Activated effector memory CD4-positive, alpha-beta T cell treated with Interleukin-2 at 50 U/mL for 16 hours (primary cell): ENCODE results near the gene COL6A1.
"Not testable (repeated sequence)": the region's sequence is repeated elsewhere in the genome, so short reads cannot be mapped to it uniquely, and the experiment has no call there.

Source experiments
- DNase-seq: peaks from one replicate; pipeline ENCODE4 v3.0.0-alpha.2; 2020

Gene COL6A1

DNA sequence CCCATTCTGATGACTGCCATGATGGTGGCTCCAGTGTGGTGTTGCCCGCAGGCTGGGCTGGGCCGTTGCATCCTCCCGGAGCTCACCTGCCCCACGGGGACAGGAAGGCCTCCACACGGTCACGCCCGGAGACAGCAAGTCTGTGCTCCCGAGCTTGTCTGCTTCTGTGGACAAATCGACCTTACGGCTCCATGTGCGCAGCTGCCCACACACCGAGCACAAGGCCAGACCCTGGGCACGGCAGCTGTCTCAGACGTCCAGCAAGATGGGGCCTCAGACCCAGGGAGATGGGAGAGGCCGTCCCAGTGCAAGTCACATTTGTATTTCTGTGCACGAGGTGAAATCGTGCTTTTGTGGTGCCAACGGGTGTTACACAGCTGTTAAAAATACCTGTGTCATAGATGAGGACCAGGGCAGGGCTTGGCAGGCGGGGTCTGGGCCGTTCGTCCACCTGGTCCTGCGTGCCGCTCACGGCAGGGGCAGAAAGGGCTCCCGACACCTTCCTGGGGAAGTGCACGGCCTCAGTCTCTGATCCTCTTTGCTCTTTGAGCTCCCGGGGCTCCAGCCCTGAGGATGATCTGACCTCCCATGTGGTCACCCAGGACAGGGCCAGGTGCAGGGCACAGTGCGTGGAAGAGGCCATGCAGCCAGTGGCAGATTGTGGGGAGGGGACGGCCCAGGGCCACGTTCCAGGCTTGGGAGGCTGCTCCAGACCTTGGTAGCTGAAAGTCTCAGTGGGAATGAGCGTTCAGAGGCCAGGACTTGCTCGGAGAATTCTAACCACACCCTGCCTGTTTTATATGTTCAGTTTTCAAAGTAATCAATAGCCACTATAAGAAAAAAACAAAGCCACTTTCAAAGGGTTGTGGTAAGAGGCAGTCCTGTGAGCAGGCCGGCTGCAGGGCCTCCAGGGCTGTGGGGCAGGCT is 13.5 kb downstream of the COL6A1 start:
- no peak for DNase-seq

DNA sequence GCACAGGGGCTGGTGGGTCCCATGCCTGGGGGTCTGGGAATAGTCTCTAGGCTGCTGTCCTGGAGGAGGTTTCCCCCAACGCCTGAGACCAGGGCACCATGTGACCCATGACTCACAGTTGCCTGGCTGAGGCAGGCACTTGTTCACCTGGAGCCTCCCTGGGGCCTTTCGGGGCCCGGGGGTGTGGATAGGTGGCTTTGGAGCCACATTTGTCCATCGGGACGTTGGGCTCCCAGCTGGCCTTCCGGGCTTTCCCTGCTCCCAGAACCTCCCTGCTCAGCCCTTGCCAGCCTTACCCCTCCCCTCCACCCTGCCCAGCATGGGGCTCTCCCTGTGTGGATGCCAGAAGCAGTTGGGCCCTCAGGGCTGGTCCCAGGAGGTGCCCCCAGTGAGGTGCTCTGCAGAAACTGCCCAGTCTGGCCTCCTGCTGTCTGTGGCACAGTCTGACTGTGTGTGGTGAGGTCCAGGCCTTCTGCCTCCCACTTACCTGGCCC is 14.2 kb downstream of the COL6A1 start:
- DNase-seq: no peak

DNA sequence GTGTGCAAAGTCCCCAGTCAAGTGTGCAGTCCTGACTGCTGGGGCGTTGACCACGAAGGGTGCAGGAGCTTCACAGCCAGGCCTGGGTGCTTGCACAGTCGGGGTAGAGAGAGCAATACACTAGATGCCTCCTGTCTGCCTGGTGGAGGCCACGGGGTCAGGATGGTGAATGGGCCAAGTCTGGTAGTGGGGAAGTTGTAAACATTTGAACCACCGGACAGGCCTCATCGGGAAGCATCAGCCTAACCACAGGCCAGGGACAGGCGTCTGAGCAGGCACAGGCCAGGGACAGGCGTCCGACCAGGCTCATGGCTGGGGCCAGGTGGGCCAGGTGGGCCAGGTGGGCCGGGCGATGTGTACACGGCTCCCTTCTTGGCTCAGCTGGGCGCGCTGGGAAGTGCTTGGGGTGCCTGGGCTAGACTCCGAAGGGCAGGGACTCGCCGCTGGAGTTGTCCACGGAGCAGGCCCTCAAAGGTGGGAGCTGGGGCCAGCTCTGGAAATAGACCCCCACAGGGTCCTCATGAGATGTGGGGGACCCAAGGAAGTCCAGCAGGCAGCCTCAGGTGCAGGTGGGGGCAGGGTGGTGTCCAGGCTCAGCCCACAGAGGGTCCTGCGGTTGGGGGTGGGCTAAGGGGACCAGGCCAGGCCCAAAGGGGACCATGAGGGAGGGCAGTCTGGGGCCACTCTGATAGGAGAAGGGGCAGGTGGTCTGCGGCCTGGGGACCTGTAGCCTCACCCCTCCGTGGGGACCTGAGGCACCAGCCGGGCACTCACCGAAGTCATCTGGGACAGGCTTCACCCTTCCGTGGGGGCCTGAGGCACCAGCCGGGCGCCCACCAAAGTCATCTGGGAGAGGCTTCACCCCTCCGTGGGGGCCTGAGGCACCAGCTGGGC is 15.0 kb downstream of the COL6A1 start:
- DNase-seq: no peak

DNA sequence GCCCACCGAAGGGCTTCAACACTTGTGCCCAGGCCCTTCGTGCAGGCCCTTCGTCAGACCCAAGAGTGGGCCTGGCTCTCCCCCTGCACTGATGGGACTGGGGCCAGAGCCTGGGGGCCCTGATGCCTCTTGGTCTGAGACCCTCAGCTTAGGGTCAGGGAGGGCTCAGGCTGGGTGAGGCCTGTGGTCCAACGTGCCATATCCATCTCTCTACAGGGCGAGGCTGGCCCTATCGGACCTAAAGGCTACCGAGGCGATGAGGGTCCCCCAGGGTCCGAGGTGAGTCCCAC is 15.6 kb downstream of the COL6A1 start:
- no peak for DNase-seq

DNA sequence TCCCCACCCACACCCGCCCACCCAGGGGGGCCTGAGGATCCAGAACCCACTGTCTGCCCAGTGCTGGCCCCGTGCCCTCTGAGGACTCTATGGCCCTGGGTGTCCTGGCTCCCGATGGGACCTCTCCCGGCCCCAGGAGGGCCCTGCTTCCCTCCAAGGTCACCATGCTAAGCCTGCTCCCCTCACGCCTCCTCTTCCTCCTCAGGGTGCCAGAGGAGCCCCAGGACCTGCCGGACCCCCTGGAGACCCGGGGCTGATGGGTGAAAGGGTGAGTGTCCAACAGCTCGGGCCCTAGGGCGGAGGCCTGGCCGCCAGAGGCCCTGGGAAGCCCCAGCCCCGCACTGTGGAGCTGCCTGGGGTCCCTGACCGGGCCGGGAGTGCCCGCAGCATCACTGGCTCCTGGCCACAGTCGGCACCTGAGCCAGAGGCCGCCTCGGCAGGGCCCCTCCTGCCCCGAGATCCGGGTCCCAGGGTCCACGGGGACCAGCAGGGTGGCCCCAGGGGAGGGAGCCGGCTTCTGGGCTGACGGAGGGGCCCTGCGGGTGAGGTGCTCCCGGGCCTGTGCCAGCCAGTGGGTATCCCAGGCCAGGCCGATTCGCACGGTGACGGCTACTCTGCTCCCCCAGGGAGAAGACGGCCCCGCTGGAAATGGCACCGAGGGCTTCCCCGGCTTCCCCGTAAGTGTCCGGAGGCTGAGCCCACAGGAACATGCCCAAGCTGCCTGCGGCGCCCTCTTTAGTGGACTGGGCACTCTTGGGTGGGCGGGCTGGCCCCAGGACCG is 16.1 kb downstream of the COL6A1 start:
- DNase-seq: no peak

DNA sequence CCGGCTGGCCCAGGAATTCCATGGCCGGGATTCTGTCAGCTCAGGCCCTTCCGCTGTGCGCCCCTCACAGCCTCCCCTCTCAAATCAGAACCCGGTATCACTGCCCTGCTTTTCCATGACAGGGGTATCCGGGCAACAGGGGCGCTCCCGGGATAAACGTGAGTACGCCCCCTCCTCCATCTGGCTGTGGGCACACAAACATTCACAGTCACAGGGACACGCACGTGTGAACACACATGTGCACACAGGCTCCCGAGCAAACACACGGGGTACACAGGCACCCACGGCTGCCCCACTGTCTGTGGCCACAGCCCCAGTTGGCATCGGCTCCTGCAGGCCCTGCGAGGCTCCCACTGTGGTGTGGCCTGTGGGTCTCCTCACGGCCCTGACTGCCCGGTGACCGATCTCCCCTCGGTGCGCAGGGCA is 16.7 kb downstream of the COL6A1 start:
- DNase-seq: no peak

DNA sequence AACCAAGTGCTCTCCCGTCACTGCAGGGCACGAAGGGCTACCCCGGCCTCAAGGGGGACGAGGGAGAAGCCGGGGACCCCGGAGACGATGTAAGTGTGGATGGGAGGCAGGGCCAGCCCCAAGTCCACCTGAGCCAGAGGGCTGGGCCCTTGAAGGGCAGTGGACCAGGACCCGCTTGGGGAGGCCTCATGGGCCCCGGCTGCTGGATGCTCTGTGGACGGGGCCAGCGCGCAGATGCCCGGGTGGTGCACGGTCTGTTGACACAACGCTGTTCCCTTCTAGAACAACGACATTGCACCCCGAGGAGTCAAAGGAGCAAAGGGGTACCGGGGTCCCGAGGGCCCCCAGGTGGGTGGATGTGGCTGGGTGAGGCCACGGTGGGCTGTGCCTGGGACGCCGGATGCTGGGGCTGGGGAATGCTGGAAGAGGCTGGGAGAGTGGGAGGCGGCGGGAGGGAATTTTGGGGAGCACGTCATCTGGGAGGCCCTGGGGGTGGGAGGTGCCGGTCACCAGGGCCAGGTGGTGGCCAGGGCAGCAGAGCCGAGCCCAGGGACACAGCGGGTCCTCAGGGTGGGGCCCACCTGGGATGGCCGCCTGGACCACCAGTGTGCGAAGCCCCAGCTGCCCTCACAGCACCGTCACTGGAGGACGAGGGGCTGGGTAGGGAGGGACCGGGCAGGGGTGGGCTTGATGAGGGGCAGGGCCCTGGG is 17.5 kb downstream of the COL6A1 start:
- DNase-seq: no peak

DNA sequence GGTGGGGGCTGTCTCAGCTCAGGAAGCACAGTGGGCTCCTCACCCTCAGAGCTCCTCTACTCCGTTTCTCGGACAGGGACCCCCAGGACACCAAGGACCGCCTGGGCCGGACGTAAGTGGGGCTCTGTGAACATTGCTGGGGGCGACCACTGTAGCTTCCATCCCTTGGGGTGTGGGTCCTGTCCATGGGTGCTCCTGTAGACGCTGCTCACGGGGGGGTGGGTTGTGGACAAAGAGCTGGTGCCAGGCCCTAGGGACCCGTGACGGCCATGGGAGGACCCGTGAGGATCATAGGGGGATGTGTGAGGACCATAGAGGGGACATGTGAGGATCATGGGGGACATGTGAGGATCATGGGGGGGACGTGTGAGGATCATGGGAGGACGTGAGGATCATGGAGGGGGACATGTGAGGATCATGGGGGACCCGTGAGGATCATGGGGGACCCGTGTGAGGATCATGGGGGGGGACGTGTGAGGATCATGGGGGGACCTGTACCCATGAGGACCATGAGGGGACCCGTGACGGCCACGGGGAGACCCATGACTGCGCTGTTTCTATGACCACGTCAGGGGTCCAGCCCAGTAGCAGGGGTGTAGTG is 18.1 kb downstream of the COL6A1 start:
- DNase-seq: no peak

DNA sequence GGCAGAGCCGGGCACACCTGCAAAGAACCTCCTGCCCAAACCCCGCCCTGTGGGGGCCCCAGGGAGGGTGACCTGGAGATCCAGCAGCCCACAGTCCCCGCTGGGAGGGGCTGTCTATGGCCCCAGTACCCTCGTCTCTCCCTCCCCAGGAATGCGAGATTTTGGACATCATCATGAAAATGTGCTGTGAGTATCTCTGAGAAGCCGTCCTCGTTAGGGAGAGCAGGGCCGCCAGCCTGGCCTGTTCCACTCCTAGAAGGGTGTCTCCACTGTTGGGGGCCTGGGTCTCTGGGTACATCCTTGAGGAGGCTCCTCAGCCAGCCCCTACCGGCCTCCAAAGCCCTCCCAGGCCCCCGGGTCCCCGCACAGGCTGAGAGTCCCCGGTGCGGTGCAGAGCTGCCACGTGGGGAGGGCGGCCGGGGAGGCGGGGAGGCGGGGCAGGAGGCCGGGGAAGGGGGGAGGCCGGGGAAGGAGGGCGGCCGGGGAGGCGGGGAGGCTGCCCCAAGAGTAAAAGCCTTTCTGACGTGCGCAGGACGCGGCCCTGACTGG is 18.7 kb downstream of the COL6A1 start:
- DNase-seq: no peak

DNA sequence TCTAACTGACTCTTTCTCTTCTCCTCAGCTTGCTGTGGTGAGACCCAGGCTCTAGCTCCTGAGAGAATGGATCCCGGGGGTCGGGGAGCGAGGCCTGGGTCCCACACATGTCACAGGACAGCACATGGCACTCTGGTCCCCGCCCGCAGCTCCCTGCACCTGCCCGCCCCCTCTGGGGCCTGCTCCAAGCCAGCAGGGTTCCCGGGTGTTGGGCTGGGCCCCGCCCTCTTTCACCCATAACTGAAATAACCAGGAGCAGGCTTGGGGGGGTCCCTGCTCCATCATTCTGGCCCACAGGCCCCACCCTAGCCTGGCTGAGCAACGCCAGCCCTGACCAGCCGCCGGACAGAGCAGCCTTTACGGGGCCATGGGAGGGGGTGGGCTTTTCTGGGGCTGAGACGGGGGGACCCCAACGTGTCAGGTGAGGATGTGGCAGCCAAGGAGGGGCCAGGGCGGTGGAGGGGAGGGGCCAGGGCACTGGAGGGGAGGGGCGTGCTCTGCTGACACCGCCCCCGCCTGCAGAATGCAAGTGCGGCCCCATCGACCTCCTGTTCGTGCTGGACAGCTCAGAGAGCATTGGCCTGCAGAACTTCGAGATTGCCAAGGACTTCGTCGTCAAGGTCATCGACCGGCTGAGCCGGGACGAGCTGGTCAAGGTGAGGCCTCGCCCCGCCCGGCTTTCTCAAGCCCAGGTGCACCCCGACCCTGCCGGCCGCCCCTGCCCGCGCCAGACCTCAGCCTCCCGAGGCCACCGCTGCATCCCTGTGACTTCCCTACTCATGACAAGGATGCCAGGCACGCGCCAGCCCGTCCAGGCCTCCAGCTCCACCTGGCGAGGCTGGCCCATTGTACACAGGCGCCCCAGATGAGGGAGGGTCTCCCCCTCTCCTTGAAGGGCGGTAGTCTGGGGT is 19.4 kb downstream of the COL6A1 start:
- DNase-seq: no peak

DNA sequence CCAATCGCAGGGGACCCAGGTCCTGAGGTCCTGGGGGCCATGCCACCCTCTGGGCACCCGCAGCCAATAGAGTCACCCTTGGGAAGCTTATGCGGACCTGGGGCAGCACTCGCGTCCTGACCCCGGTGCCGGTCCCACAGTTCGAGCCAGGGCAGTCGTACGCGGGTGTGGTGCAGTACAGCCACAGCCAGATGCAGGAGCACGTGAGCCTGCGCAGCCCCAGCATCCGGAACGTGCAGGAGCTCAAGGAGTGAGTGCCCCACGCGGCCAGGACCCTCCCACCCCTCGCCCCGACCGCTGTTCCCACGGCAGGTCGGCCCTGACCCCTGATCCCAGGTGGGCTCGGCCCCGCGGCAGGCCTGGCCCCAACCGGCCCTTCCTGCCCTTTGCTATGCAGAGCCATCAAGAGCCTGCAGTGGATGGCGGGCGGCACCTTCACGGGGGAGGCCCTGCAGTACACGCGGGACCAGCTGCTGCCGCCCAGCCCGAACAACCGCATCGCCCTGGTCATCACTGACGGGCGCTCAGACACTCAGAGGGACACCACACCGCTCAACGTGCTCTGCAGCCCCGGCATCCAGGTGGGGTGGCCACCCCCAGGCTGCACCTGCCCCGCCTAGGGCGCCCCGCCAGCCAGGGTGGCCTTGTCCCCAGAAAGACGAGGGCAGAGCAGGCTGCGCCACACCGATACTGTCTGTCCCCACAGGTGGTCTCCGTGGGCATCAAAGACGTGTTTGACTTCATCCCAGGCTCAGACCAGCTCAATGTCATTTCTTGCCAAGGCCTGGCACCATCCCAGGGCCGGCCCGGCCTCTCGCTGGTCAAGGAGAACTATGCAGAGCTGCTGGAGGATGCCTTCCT is 20.5 kb downstream of the COL6A1 start:
- DNase-seq: no peak

DNA sequence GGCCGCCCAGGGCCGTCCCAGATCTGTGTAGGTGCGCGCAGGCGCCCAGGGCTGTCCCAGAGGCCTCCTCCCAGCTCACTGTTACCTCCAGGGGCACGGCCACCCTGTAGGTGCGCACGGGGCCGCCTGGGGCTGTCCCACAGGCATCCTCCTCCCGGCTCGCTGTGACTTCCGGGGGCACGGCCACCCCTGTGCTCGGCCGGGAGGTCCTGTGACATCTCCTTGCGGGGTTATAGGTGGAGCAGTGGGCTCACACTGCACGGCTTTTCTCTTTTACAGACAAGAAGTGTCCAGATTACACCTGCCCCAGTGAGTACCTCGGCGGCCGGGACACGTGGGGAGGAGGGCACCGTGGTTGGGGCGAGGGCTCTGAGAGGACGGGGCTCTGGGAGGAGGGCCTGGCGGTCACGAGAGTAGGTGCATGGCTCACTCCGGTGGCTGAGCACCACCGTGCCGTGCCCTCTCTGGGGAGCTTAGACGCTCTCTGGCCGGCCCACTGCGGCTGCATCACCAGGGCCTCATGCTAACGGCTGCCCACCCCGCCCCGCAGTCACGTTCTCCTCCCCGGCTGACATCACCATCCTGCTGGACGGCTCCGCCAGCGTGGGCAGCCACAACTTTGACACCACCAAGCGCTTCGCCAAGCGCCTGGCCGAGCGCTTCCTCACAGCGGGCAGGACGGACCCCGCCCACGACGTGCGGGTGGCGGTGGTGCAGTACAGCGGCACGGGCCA is 21.4 kb downstream of the COL6A1 start:
- DNase-seq: no peak

DNA sequence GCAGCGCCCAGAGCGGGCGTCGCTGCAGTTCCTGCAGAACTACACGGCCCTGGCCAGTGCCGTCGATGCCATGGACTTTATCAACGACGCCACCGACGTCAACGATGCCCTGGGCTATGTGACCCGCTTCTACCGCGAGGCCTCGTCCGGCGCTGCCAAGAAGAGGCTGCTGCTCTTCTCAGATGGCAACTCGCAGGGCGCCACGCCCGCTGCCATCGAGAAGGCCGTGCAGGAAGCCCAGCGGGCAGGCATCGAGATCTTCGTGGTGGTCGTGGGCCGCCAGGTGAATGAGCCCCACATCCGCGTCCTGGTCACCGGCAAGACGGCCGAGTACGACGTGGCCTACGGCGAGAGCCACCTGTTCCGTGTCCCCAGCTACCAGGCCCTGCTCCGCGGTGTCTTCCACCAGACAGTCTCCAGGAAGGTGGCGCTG is 22.0 kb downstream of the COL6A1 start:
- no peak for DNase-seq

DNA sequence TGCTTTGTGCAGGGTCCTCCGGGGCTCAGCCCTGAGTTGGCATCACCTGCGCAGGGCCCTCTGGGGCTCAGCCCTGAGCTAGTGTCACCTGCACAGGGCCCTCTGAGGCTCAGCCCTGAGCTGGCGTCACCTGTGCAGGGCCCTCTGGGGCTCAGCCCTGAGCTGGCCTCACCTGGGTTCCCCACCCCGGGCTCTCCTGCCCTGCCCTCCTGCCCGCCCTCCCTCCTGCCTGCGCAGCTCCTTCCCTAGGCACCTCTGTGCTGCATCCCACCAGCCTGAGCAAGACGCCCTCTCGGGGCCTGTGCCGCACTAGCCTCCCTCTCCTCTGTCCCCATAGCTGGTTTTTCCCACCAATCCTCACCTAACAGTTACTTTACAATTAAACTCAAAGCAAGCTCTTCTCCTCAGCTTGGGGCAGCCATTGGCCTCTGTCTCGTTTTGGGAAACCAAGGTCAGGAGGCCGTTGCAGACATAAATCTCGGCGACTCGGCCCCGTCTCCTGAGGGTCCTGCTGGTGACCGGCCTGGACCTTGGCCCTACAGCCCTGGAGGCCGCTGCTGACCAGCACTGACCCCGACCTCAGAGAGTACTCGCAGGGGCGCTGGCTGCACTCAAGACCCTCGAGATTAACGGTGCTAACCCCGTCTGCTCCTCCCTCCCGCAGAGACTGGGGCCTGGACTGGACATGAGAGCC is 22.7 kb downstream of the COL6A1 start:
- no peak for DNase-seq

DNA sequence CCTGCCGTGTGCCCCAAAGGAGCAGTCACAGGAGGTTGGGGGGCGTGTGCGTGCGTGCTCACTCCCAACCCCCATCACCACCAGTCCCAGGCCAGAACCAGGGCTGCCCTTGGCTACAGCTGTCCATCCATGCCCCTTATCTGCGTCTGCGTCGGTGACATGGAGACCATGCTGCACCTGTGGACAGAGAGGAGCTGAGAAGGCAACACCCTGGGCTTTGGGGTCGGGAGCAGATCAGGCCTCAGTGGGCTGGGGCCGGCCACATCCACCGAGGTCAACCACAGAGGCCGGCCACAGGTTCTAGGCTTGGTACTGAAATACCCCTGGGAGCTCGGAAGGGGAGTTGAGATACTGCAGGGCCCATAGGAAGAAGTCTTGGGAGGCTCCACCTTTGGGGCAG is 23.5 kb downstream of the COL6A1 start:
- DNase-seq: no peak

DNA sequence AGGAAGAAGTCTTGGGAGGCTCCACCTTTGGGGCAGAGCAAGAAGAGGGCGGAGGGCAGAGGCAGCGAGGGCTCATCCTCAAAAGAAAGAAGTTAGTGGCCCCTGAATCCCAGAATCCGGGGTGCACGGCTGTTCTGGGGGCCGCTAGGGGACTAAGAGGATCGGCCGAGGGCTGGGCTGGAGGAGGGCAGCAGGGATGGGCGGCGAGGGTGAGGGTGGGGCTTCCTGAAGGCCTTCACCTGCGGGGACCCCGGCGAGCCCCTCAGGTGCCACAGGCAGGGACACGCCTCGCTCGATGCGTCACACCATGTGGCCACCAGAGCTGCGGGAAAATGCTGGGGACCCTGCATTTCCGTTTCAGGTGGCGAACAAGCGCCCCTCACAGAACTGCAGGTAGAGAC is 23.9 kb downstream of the COL6A1 start:
- DNase-seq: no peak

DNA sequence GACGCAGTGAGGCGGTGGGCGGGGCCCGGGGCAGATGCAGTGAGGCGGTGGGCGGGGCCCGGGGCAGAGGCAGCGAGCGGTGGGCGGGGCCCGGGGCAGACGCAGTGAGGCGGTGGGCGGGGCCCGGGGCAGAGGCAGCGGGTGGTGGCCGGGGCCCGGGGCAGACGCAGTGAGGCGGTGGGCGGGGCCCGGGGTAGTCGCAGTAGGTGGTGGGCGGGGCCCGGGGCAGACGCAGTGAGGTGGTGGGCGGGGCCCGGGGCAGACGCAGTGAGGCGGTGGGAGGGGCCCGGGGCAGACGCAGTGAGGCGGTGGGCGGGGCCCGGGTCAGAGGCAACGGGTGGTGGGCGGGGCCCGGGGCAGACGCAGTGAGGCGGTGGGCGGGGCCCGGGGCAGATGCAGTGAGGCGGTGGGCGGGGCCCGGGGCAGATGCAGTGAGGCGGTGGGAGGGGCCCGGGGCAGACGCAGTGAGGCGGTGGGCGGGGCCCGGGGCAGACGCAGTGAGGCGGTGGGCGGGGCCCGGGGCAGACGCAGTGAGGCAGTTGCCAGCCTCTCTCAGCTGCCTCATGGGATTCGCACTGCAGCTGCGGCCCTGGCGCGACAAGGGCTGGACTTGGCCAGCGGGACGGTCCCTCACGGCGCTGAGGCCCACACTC is 24.4 kb downstream of the COL6A1 start:
- not testable (repeated sequence) for DNase-seq
